Skin epidermis (tissue), 12 donors: ENCODE measurements around the gene HPCAL4.

Experiments
- H3K27ac ChIP-seq, 21 experiments: fragments of 200-600 bp; sonication (generic) in 11 of 21; one replicate each; pipeline ENCODE4 v1.5.0; 2020; ENCODE audit warnings: mild to moderate bottlenecking in 3 of 21, inconsistent platforms in 2 of 21, moderate library complexity in 2 of 21
- H3K4me3 ChIP-seq, 7 experiments: fragments of 200-600 bp; sonication (generic) in 2 of 7; one replicate each; pipeline ENCODE4 v1.5.0; 2020; ENCODE audit warnings: inconsistent platforms in 2 of 7, mild to moderate bottlenecking in 2 of 7, moderate library complexity in 1 of 7

Gene HPCAL4

DNA sequence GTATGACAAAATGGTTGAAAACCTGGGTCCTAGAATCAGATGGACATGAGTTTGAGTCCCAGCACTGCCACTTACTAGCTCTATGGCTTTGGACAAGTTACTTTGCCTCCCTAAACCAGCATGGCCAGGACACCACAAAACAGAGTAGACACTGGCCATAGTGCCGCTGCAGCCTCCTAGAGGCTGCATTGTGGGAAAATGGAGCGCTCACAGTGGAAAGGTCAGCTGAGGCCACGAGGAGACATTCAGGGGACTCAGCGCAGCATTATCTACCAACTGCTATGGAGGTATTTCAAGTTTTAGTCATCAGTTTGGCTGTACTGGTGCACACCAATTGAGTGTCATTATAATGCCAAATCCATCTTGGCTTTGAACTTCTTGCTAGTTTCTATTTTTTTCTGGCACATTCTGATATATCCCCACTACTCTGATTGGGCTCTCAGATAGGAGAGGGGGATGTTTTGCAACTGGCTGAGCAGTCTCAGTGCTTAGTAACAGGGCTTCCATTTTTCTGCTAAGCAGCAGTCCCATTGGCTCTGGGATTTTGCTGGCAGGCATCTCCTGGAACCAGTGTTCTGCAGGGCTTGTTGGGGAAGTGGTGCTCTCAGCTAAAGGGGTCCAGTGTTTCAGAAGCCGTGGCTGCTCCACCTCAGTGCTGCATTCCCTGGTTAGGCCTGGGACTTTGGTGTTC, 35.5 kb downstream of the HPCAL4 start:
- H3K27ac ChIP-seq = no peak overlapping the region
- H3K4me3 ChIP-seq = no peak overlapping the region

DNA sequence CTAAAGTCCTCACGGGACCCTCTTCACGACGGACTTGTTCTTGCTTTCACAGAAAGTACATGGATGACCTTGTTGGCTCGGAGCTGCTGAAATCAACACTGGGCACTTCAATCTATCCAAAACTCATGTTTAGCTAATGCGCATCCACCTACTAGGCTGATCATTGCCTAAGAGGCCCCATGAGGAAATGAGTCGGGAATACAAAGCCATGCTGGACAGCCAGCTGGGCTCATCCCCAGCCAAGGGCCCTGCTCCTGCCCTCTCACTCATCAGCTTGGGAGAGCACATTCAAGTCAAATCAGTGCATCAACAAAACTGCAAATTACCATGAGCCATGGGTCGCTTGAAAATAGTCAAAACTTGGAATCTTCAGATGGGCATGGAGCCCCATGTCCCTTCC, 36.9 kb downstream of the HPCAL4 start:
- no peak overlapping the region for H3K27ac ChIP-seq

DNA sequence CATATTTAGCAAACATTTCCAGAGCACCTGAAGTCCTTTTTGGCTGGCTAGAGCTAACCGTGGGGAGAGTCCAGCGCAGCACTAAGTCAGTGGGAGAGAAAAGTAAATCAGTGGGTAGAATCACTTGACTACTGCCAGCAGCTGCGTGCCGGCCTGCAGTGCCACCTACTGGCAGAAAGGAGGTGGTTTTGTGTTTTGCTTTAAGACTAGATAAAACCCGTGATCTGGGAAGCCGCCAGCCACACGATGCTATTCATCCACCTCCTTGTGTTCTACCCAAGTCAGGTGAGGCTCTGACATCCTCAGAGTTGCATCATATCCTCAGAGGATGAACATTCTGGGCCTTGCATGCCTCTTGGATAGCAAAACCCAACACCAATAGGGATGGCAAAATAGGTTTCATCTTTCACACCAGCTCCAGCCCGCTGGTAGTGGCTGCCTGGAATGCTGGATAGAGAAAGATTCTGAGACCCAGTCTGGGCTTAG, 37.6 kb downstream of the HPCAL4 start:
- Histone ChIP-seq H3K4me3 (no peak overlapping the region), H3K27ac (no peak overlapping the region)

More for the DNA sequence above, 36.9 kb downstream of the HPCAL4 start:
- no peak overlapping the region for H3K4me3 ChIP-seq

DNA sequence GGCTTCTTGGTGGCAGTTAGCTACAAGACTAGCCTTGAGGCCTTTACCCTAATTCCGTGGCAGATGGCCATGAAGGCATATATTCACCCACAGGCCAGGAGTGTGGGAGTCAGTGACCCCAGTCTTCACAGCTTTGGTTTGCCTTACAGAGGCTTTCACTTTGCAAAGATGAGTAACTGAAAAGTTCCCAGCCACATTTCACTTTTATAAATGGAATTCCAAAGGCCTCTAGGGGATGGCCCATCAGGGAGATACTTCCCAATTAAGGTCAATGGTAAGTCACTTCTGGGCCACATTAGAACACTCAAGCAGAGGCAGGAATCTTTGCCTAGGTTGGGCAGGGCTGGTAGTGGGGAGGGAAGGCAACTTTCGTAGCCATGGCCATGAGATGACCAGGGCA, 38.7 kb downstream of the HPCAL4 start:
- Histone ChIP-seq H3K27ac (no peak overlapping the region), H3K4me3 (no peak overlapping the region)

DNA sequence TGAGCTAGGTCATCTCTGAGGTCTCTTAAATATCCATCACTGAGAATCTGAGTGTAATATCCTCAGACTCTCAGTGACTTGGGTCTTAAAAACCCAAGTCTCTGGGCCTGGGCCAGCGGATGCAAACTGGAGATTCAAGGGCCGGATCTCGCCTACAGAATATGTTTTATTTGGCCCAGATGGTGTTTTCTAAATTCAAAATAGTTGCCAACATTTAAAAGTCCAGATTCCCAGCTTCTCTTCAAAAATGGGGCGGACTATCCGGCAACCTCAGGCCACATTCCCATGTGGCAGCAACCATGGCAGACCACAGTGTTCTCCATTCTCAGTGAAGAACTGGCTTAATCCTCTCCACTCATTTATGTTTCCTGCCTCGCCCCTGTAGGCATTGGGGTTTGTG, 39.1 kb downstream of the HPCAL4 start:
- Histone ChIP-seq H3K27ac (no peak overlapping the region), H3K4me3 (no peak overlapping the region)

DNA sequence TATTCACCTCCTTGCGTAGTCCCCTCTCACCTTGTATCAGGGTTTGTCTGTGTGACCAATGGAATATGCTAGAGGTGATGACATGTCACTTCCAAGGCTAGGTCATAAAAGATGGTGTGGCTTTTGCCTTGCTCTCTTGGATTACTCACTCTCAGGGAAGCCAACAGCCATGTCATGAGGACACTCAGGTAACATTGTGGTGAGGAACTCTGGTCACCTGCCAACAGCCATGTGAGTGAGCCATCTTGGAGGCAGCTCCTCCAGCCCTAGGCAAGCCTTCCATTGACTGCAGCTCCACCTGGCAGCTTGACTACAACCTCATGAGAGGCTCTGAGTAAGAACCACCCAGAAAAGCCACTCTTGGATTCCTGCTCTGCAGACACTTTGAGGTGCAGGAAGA, 40.8 kb downstream of the HPCAL4 start:
- Histone ChIP-seq H3K27ac (no peak overlapping the region), H3K4me3 (no peak overlapping the region)

DNA sequence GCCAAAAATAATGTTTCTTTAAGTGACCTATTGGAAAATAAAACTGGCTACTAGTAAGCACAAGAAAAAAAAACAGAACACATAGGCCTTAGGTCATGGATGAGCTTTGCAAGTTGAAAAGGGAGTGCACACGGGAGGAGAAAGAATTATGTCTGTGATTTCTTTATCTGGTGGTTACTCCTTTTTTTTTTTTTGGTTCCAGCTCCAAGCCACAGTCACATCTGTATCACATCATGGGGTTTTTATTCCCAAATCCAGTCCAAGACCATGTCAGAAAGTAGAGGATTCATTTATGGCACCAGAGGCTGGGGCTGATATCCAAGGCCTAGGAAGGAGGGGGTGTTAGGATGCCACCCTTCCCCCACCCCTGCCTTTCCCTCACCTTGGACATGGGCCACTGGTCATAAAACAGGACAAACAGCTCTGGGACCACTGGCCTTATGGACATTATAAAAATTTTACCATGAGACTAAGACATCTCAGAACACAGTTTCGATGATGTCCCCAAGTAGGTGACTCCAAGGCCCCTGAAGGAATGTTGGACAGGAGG, 41.5 kb downstream of the HPCAL4 start:
- no peak overlapping the region for H3K27ac ChIP-seq

DNA sequence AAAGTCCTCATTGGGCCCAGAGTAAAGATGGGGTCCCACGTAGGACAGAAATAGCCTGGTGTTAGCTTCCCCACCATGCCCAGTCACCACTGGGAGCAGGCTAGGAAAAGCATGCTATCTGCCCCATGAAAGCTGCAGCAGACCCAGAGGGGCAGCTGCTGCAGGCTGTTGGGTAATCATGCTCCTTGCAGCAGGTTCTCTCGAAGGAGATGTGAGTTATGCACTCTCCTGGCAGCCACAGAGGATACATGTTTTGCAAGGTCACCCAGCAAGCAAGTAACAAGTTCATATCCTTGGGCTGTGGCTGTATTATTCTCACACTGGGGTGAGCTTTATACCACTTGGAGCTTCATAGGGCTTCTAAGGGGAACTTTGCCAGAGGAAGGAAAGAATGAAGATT, 42.7 kb downstream of the HPCAL4 start:
- no peak overlapping the region for H3K4me3 ChIP-seq
- H3K27ac ChIP-seq = no peak overlapping the region

More for the DNA sequence above, 41.5 kb downstream of the HPCAL4 start:
- no peak overlapping the region for H3K4me3 ChIP-seq

DNA sequence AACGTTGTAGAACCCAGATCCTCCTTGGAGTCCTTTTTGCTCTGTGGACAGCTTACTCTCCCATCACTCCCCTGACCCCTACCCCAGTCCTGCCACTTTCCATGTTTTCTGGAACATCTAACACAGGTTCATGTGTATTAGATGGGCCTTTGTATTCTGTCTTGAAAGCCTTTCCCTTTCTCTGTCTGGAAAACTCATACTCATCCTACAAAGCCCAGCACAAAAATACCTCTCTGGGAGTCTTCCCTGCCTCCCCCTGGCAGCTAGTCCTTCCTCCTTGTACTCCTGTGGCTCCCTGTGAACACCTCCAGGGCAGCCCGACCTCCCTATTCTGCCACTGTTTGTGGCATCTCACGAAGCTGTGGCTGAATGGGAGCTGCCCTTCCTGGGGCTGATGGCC, 44.0 kb downstream of the HPCAL4 start:
- no peak overlapping the region for H3K4me3 ChIP-seq
- peak overlapping the region in 9 of 21 experiments; percentile 5 to 61 (median 56) for H3K27ac ChIP-seq

DNA sequence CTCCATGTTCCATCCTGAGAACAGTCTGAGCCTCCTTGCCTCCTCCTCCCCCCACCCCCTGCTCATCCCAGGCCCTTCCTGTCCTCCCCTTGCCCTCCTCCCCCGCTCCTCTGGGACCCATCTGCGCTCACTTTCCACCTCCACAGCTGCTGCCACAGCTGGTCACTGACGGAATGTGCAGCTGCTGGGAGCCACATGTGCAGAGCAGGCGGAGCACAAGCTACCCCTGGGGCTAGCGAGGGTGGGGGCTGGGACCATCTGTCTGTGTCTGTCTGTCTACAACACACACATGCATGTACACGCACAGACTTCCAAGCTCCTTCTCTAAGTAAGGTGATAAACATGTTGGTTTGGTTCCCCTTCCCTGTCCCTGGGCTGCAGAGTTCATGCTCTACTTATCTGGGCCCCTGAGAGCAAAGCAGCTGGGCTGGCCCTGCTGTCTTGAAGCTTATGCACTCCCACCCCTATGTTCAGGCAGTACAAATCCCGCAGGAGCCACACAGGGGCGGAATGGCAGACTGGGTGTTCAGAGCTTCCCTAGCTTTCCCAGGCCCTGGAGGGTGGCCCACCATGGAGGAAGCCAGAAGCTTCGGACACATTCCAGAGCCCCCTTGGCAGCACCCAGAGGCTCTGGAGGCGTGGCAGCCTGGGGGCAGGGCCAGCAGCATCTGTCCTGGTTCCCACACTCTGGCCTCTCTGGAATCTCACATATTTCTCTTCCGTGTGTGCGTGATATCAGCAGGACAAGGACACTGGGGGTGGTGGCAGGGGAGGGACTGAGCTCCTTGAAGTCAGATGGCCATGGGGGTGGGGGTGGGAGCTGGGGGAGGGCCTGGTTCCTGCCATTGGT, 44.8 kb downstream of the HPCAL4 start:
- Histone ChIP-seq H3K27ac (peak overlapping the region in 11 of 21 experiments; percentile 19 to 61 (median 42)), H3K4me3 (no peak overlapping the region)

DNA sequence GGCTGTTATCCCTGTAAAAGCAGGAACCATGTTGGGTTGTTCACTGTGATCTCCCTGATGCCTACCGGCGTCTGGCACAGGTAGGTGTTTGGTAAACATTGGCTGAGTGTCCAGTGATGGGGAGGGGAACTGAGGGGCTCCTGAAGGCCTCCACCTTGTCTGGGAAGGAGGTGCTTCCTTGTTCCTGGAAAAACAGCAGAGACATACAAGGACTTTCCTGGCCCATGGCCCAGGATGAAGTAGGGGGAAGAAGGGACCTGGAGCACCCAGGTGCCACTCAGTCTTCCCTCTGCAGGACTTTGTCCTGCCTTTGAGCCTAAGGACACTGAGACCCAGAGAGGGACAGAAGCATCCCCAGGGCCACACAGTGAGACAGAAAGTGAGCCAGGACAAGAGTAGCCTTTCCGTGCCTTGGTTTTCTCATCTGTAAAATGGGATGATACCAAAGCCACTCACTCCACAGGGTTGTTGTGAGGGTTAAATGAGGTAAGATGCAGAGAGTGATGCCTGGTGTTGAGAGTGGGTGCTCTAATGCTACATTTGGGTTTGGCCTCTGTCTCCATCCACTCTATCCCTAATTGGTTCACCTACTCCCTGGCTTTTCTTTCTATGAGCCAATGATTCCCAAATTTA, 45.7 kb downstream of the HPCAL4 start:
- Histone ChIP-seq H3K27ac (no peak overlapping the region), H3K4me3 (no peak overlapping the region)

DNA sequence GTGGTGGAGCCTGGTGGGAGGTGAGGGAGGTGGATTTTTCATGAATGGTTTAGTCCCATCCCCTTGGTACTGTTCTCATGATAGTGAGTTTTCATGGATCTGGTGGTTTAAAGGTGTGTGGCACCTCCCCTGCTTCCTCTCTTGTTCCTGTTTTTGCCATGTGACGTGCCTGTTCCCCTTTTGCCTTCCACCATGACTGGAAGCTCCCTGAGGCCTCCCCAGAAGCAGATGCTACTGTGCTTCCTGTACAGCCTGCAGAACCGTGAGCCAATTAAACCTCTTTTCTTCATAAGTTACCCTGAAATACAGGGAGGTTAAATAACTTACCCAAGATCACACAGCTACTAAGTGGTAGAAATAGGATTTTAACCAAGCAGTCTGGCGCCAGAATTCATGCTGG, 47.5 kb downstream of the HPCAL4 start:
- no peak overlapping the region for H3K27ac ChIP-seq

DNA sequence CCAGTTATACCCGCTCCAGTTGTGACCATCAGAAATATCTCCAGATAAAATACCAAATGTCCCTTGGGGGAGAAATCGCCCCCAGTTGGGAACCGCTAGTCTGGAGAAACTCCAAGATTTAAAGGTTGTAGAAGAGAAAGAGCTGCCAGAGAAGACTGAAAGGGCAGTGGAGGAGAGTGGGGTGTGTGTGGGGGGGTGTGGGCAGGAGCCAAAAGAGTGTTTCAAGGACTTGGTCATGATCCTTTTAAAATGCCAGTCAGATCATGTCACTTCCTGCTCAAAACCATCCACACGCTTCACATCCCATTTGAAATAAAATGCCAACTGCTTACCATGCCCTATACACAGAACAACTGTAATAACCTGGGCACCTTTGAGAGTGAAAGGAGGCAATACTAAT, 48.4 kb downstream of the HPCAL4 start:
- Histone ChIP-seq H3K27ac (no peak overlapping the region), H3K4me3 (no peak overlapping the region)

More for the DNA sequence above, 47.5 kb downstream of the HPCAL4 start:
- H3K4me3 ChIP-seq = no peak overlapping the region

DNA sequence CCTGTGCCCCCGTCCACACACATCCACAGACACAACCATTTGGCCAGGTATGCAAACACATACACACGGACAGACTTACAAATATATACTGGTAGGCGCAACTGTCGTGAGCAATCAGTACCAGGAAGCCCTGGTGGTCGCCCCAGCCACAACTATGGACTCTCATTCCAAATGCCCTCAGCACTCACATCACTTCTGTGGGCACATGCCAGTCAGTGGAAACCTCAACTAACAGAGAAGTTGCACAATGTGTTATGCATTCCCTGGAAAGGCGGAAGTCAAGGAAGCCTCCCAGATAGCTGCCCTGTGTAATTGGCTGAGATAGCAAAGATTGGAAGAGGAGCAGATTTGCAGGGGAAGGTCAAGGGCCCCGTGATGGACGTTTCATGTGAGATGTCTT, 50.4 kb downstream of the HPCAL4 start:
- Histone ChIP-seq H3K4me3 (no peak overlapping the region), H3K27ac (no peak overlapping the region)

DNA sequence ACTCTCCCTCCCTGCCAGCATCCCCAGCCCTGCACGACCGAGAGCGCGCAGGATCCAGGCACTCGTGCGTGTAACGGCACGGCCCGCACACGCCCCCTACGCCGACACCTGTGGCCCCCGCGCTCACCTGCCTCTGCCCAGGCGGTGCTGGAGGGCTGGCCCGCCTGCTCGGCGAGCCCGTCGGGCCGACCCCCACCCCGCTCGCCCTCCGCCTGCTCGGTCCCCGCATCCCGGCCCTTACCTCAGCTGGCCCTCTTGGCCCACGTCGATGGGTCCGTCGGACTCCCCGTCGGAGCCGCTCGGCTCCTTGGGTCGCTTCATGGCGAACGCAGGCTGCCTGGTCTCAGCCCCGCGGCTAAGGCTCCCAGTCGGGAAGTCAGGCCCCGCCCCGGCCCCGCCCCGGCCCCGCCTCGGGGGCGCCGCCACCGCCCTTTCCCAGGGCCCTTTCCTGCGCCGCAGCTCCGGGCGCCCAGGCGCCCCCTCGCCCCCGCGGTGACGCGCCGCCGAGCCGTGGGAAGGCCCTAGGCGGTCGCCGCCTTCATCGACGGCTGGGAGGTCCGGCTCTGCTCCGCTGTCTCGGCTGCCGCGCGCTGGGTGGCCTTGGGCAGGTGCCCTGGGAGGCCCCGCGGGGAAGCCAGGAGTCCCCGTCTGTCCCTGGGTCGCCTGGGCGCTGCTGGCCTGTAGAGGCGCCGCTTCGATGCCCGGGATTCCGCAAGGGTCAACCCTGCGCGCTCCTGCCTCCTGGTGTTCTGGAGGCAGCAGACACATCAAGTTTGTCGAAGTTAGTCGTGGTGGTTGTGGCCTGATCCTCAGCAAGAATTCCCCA, 51.7 kb downstream of the HPCAL4 start, which contains the start of gene HEYL:
Gene HEYL, minus strand, starts transcription at position 339 of the 826 bp plus-strand sequence. Its CDS starts 18 bp downstream, at position 321.
- peak within 1 kb of the TSS; percentile 17 to 47 (median 37) for H3K4me3 ChIP-seq
- peak within 1 kb of the TSS in 14 of 21 experiments; percentile 0 to 74 (median 43) for H3K27ac ChIP-seq

DNA sequence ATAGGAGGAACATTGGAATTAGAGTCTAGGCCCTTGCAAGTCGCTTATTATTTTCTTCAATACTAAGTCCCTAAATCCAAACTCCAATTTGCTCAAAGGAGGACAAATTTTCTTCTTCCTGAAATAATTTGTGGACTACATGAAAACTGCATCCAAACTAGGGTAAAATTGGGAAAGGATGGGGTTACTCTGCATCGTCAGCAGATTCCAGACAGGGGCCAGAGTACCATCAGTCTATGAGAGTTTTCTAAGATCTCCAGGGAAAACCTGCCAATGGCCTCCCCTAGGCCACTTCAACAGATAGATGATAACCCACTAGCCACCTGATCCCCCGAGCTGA, 52.3 kb downstream of the HPCAL4 start:
- H3K27ac ChIP-seq = peak overlapping the region in 7 of 21 experiments; percentile 34 to 74 (median 50)

DNA sequence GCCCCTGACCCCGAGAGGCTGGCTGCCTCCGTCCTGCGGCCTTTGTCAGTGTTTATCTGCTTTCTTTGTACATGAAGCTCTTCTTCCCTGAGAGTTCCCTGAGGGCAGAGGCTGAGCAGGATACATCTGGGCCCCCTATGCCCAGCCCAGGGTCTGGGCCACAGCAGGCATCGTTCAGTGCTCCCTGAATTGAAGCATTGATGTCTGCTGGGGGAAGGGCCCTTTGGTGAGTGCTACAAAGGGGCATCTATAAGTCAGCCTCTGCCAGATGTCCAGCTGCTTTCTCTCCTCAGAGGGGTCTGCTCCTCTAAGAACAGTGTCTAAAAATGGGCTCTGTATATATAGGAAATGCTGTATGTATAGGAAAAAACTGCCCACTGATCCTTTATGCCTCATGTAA, 53.9 kb downstream of the HPCAL4 start:
- Histone ChIP-seq H3K27ac (no peak overlapping the region), H3K4me3 (no peak overlapping the region)

More for the DNA sequence above, 52.3 kb downstream of the HPCAL4 start:
- H3K4me3 ChIP-seq = peak overlapping the region; percentile 17 to 47 (median 37)

DNA sequence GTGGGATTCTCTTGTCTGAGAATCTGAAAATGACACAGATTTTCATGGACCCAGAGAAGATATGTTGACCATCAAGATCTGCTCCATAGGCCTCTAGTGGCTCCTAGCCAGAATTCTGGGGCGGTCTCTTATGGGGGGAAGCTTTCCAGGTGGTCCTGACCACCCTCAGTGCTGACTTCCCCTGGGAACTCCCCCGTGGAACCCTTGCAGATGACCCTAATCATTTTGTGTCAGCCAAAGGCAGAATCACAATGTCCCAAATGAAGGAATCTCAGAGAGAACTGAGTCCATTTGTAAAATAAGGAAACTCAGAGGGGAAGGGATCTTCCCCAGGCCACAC, 55.4 kb downstream of the HPCAL4 start:
- H3K4me3 ChIP-seq = no peak overlapping the region
- H3K27ac ChIP-seq = peak overlapping the region in 2 of 21 experiments; percentile 2 to 31

DNA sequence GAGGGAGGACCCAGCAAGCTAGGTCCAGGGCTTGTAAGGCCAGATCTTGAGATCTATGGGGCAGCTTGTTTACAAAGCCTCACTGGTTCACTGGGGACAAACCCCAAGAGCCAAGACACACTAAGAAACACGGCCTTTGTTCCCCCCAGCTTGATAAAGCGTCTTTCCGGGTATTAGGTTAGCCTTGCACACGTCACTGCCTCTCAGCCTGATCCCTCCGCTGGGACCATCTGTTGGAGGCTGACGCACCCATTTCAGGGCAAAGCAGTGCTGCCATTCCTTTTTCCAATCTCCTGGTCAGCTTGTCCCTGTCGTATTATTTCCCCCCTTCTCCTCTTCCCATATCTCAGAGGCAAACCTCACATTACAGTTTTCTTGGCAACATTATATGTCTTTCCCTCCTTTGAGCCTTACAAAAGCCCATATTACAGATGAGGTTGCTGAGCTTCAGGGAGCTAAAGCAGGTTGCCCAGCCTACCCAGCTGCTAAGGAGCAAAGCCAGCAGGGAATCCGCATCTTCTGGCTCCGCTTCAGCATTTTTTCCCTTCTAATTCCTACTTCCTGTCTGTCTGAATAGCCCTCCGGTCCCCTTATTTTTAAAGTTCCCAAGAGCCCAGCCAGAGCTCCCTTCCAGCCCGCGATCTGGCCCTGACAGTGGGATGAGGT, 55.9 kb downstream of the HPCAL4 start:
- H3K4me3 ChIP-seq = no peak overlapping the region
- peak overlapping the region in 2 of 21 experiments; percentile 2 to 31 for H3K27ac ChIP-seq
